ENCODE measurements around the gene CMYA5.
"Not testable (repeated sequence)": the region's sequence is repeated elsewhere in the genome, so short reads cannot be mapped to it uniquely, and the experiment has no call there.

The CMYA5 gene

GRCh38 chr5:79759848-79760247 lies 70.2 kb downstream of the CMYA5 start:
- no peaks in the 10 kb centered on the region for H3F3A ChIP-seq (ENCODE audit: insufficient read depth)
- no peak for TF ChIP-seq EZH2phosphoT487 (conservative IDR thresholded peaks at IDR 0.05; ENCODE audit: low read length)
- TF ChIP-seq, protein P1, sequence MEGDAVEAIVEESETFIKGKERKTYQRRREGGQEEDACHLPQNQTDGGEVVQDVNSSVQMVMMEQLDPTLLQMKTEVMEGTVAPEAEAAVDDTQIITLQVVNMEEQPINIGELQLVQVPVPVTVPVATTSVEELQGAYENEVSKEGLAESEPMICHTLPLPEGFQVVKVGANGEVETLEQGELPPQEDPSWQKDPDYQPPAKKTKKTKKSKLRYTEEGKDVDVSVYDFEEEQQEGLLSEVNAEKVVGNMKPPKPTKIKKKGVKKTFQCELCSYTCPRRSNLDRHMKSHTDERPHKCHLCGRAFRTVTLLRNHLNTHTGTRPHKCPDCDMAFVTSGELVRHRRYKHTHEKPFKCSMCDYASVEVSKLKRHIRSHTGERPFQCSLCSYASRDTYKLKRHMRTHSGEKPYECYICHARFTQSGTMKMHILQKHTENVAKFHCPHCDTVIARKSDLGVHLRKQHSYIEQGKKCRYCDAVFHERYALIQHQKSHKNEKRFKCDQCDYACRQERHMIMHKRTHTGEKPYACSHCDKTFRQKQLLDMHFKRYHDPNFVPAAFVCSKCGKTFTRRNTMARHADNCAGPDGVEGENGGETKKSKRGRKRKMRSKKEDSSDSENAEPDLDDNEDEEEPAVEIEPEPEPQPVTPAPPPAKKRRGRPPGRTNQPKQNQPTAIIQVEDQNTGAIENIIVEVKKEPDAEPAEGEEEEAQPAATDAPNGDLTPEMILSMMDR (IDR thresholded peaks at IDR 0.05; ENCODE audit: insufficient read depth, low read length, poor library complexity, severe bottlenecking) = no peak

DNA sequence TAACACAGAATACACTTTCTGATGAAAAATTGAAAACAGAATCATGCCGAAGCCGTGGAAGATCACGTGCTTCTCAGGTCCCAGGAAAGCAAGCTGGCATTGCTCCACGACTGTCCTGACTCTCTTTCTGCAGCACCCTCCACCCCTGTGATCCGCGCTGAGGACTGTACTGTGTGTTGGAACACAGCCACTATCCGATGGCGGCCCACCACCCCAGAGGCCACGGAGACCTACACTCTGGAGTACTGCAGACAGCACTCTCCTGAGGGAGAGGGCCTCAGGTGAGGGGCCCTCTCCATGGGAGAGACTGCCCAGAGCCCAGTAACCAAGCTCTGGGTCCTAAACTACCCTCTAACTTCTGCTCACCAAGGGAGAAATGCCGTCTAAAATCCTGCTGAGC lies 73.3 kb downstream of the CMYA5 start:
- no peaks in the 10 kb centered on the region for H3K36me3 ChIP-seq (ENCODE audit: low read length)
- TF ChIP-seq, protein P1 (IDR thresholded peaks at IDR 0.05; ENCODE audit: insufficient read depth, low read length, poor library complexity, severe bottlenecking) = no peak
- no peak for TF ChIP-seq EZH2phosphoT487 (conservative IDR thresholded peaks at IDR 0.05; ENCODE audit: low read length)
- H3K27ac ChIP-seq (ENCODE audit: low read depth, low read length) = no peak overlapping the region
- no peaks in the 10 kb centered on the region for H3K27me3 ChIP-seq (ENCODE audit: low read length)
- H3K4me2 ChIP-seq (ENCODE audit: low read depth, low read length, poor library complexity, severe bottlenecking) = no peak overlapping the region
- no peaks in the 10 kb centered on the region for H3K79me2 ChIP-seq (ENCODE audit: insufficient read depth, low read length)
- H4K20me1 ChIP-seq (ENCODE audit: low read depth, low read length) = no peaks in the 10 kb centered on the region
- H3K9me3 ChIP-seq (ENCODE audit: insufficient read depth, low read length) = no peaks in the 10 kb centered on the region
- no peak overlapping the region for H2AFZ ChIP-seq (ENCODE audit: low read depth, low read length, severe bottlenecking)
- no peak overlapping the region for H3K4me3 ChIP-seq (ENCODE audit: insufficient read depth, low read length, poor library complexity, severe bottlenecking)
- H3F3A ChIP-seq (ENCODE audit: insufficient read depth) = no peaks in the 10 kb centered on the region
- H3K9ac ChIP-seq (ENCODE audit: low read length) = no peak overlapping the region
- H3K9me2 ChIP-seq (replicated peaks; ENCODE audit: insufficient read depth, low read length) = no peaks in the 10 kb centered on the region

More at GRCh38 chr5:79759848-79760247, 70.2 kb downstream of the CMYA5 start:
- Histone ChIP-seq H3K9me2 (replicated peaks; ENCODE audit: insufficient read depth, low read length) (no peaks in the 10 kb centered on the region), H3K9ac (ENCODE audit: low read length) (no peak overlapping the region), H3K27me3 (ENCODE audit: low read length) (no peaks in the 10 kb centered on the region), H3K79me2 (ENCODE audit: insufficient read depth, low read length) (no peaks in the 10 kb centered on the region), H3K4me2 (ENCODE audit: low read depth, low read length, poor library complexity, severe bottlenecking) (no peak overlapping the region), H3K36me3 (ENCODE audit: low read length) (no peaks in the 10 kb centered on the region), H3K4me3 (ENCODE audit: insufficient read depth, low read length, poor library complexity, severe bottlenecking) (no peak overlapping the region), H3K9me3 (ENCODE audit: insufficient read depth, low read length) (no peaks in the 10 kb centered on the region), H2AFZ (ENCODE audit: low read depth, low read length, severe bottlenecking) (no peak overlapping the region), H3K27ac (ENCODE audit: low read depth, low read length) (no peak overlapping the region), H4K20me1 (ENCODE audit: low read depth, low read length) (no peaks in the 10 kb centered on the region)

DNA sequence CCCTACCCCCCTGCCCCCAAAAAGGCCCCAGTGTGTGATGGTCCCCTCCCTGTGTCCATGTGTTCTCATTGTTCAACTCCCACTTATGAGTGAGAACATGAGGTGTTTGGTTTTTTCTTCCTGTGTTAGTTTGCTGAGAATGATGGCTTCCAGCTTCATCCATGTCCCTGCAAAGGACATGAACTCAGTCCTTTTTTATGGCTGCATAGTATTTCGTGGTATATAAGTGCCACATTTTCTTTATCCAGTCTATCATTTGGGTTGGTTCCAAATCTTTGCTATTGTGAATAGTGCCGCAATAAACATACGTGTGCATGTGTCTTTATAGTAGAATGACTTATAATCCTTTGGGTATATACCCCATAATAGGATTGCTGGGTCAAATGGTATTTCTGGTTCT lies 74.5 kb downstream of the CMYA5 start:
- not testable (repeated sequence) for H4K20me1 ChIP-seq (ENCODE audit: low read depth, low read length); H3K9me3 ChIP-seq (ENCODE audit: insufficient read depth, low read length)

DNA sequence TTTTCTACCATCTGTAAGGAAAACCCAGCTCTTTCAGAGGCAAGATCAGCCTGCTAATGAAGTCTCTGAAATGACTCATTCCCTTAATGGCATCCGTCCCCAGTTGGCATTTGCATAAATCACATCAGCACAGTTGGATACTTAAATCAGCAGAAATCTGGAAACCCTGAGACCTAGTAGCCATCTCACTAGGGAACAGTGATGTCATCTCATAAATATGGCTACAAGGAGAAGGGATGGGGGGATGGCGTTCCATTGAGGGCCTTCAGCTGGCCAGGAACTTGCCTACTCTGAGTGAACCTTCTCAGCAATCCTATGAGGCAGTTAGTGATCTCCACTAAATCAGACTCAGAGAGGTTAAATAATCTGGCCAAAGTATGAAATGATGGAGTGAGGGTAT lies 81.8 kb downstream of the CMYA5 start:
- Histone ChIP-seq H3K4me2 (ENCODE audit: low read depth, low read length, poor library complexity, severe bottlenecking) (no peak overlapping the region), H3K27ac (ENCODE audit: low read depth, low read length) (no peak overlapping the region), H3K9ac (ENCODE audit: low read length) (no peak overlapping the region), H3K9me3 (ENCODE audit: insufficient read depth, low read length) (no peaks in the 10 kb centered on the region), H4K20me1 (ENCODE audit: low read depth, low read length) (no peaks in the 10 kb centered on the region), H3K36me3 (ENCODE audit: low read length) (no peaks in the 10 kb centered on the region), H3F3A (ENCODE audit: insufficient read depth) (no peaks in the 10 kb centered on the region), H2AFZ (ENCODE audit: low read depth, low read length, severe bottlenecking) (no peak overlapping the region), H3K4me3 (ENCODE audit: insufficient read depth, low read length, poor library complexity, severe bottlenecking) (no peak overlapping the region), H3K9me2 (replicated peaks; ENCODE audit: insufficient read depth, low read length) (no peaks in the 10 kb centered on the region), H3K27me3 (ENCODE audit: low read length) (no peaks in the 10 kb centered on the region), H3K79me2 (ENCODE audit: insufficient read depth, low read length) (no peaks in the 10 kb centered on the region)
- TF ChIP-seq, protein P1 (IDR thresholded peaks at IDR 0.05; ENCODE audit: insufficient read depth, low read length, poor library complexity, severe bottlenecking) = no peak
- TF ChIP-seq EZH2phosphoT487 (conservative IDR thresholded peaks at IDR 0.05; ENCODE audit: low read length) = no peak

More for the DNA sequence above, 74.5 kb downstream of the CMYA5 start:
- not testable (repeated sequence) for H3F3A ChIP-seq (ENCODE audit: insufficient read depth); H3K9ac ChIP-seq (ENCODE audit: low read length); H2AFZ ChIP-seq (ENCODE audit: low read depth, low read length, severe bottlenecking); H3K9me2 ChIP-seq (replicated peaks; ENCODE audit: insufficient read depth, low read length); H3K4me2 ChIP-seq (ENCODE audit: low read depth, low read length, poor library complexity, severe bottlenecking); H3K79me2 ChIP-seq (ENCODE audit: insufficient read depth, low read length); H3K4me3 ChIP-seq (ENCODE audit: insufficient read depth, low read length, poor library complexity, severe bottlenecking); H3K27ac ChIP-seq (ENCODE audit: low read depth, low read length); H3K27me3 ChIP-seq (ENCODE audit: low read length); H3K36me3 ChIP-seq (ENCODE audit: low read length)

All from SU-DHL-6 (cell line).